DOHH2 (cell line): Measurements from ENCODE around the gene POC1B.

ENCODE experiments used
- H3F3A ChIP-seq: fragments of 200-600 bp; sonication (generic), shearing (Covaris generic); 2 replicates; pipeline ENCODE4 v1.6.0; 2016; ENCODE audit warnings: antibody characterized with exemption, mild to moderate bottlenecking; ENCODE audit not compliant: control insufficient read depth, insufficient read depth
- H3K27ac ChIP-seq: fragments of 200-600 bp; sonication (generic); 2 replicates; pipeline ENCODE4 v1.5.1; 2014; ENCODE audit warnings: low read depth, mild to moderate bottlenecking, low read length, moderate library complexity
- H3K27me3 ChIP-seq: fragments of 200-600 bp; sonication (generic); 2 replicates; pipeline ENCODE4 v1.6.1; 2014; ENCODE audit warnings: mild to moderate bottlenecking, low read length, mixed read lengths; ENCODE audit not compliant: control insufficient read depth
- H3K36me3 ChIP-seq: fragments of 200-600 bp; sonication (generic); 2 replicates; pipeline ENCODE4 v1.6.1; 2014; ENCODE audit warnings: mild to moderate bottlenecking, low read length, moderate library complexity, mixed read lengths; ENCODE audit not compliant: control insufficient read depth
- H3K4me1 ChIP-seq: fragments of 200-600 bp; sonication (generic); 2 replicates; pipeline ENCODE4 v1.6.1; 2014; ENCODE audit warnings: mild to moderate bottlenecking, low read length, mixed read lengths; ENCODE audit not compliant: control insufficient read depth
- H3K4me2 ChIP-seq: fragments of 200-600 bp; sonication (generic); 2 replicates; pipeline ENCODE4 v1.6.0; 2014; ENCODE audit warnings: mild to moderate bottlenecking, low read length, moderate library complexity
- H3K4me3 ChIP-seq: fragments of 200-600 bp; sonication (generic); 2 replicates; pipeline ENCODE4 v1.5.1; 2014; ENCODE audit warnings: mild to moderate bottlenecking, low read length, mixed read lengths
- H3K79me2 ChIP-seq: fragments of 200-600 bp; sonication (generic); 2 replicates; pipeline ENCODE4 v1.6.1; 2014; ENCODE audit warnings: mild to moderate bottlenecking, low read length, mixed read lengths; ENCODE audit not compliant: control insufficient read depth
- H3K9me2 ChIP-seq: fragments of 200-600 bp; sonication (generic); replicated peaks from 2 replicates; pipeline ENCODE4 v1.6.1; 2014; ENCODE audit warnings: mild to moderate bottlenecking, low read length, mixed read lengths; ENCODE audit not compliant: control insufficient read depth
- H3K9me3 ChIP-seq: fragments of 200-600 bp; sonication (generic); 2 replicates; pipeline ENCODE4 v1.6.1; 2014; ENCODE audit warnings: antibody characterized with exemption, low read length, mixed read lengths; ENCODE audit not compliant: control insufficient read depth, insufficient read depth
- H4K20me1 ChIP-seq: fragments of 200-600 bp; sonication (generic); 2 replicates; pipeline ENCODE4 v1.6.0; 2014; ENCODE audit warnings: low read depth, mild to moderate bottlenecking, antibody characterized with exemption, low read length, moderate library complexity; ENCODE audit not compliant: control insufficient read depth, insufficient read depth
- EZH2phosphoT487 ChIP-seq: fragments of 200-600 bp; sonication (generic); IDR thresholded peaks from 2 replicates; pipeline ENCODE4 v1.6.1; 2017; ENCODE audit warnings: borderline replicate concordance, mild to moderate bottlenecking, antibody characterized with exemption, low read length, moderate library complexity, mixed read lengths
- TF ChIP-seq, protein P1 (sequence below): fragments of 200-600 bp; sonication (generic); IDR thresholded peaks from one replicate; pipeline ENCODE4 v1.5.1; 2014; ENCODE audit warnings: antibody characterized with exemption, mild to moderate bottlenecking, low read depth, low read length; ENCODE audit not compliant: poor library complexity, severe bottlenecking

Gene POC1B

DNA sequence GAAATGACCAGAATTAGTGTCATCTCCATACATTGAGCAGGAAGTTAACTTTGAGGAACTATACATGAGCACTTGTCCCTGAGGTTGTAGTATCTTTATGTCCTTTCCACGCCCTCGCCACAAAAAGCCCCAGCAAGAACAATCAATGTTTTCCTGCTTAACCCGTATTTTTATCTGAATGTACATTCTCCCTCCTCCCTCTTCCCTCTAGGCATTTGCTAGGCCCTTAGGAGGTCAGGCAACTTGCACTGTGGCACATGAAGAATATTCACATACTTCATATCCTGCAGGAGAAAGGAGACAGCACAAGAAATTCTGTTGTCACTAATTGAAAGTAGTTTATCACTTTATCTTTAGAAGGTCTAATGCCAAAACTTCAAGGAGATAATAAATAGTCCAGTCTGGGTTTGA is 155.4 kb downstream of the POC1B start:
- TF ChIP-seq, protein P1, sequence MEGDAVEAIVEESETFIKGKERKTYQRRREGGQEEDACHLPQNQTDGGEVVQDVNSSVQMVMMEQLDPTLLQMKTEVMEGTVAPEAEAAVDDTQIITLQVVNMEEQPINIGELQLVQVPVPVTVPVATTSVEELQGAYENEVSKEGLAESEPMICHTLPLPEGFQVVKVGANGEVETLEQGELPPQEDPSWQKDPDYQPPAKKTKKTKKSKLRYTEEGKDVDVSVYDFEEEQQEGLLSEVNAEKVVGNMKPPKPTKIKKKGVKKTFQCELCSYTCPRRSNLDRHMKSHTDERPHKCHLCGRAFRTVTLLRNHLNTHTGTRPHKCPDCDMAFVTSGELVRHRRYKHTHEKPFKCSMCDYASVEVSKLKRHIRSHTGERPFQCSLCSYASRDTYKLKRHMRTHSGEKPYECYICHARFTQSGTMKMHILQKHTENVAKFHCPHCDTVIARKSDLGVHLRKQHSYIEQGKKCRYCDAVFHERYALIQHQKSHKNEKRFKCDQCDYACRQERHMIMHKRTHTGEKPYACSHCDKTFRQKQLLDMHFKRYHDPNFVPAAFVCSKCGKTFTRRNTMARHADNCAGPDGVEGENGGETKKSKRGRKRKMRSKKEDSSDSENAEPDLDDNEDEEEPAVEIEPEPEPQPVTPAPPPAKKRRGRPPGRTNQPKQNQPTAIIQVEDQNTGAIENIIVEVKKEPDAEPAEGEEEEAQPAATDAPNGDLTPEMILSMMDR: no peak
- no peak for TF ChIP-seq EZH2phosphoT487
- H3K4me1 ChIP-seq: no peaks in the 10 kb centered on the region
- H3K27ac ChIP-seq: no peak overlapping the region
- no peaks in the 10 kb centered on the region for H3K9me2 ChIP-seq
- H3K36me3 ChIP-seq: no peaks in the 10 kb centered on the region
- H3K27me3 ChIP-seq: peaks cover 13% of the 10 kb centered on the region
- H3K4me2 ChIP-seq: no peak overlapping the region
- H3K79me2 ChIP-seq: no peaks in the 10 kb centered on the region
- no peaks in the 10 kb centered on the region for H3K9me3 ChIP-seq
- no peak overlapping the region for H3K4me3 ChIP-seq
- no peaks in the 10 kb centered on the region for H4K20me1 ChIP-seq
- H3F3A ChIP-seq: no peaks in the 10 kb centered on the region
